DOHH2 (cell line): ENCODE data around the gene HBG2.

Experiments used
- CTCF ChIP-seq: fragments of 200-600 bp; sonication (generic); IDR thresholded peaks from one replicate; pipeline ENCODE4 v1.5.1; 2014; ENCODE audit warnings: antibody characterized with exemption, mild to moderate bottlenecking, low read depth, low read length; ENCODE audit not compliant: poor library complexity, severe bottlenecking
- EZH2phosphoT487 ChIP-seq: fragments of 200-600 bp; sonication (generic); IDR thresholded peaks from 2 replicates; pipeline ENCODE4 v1.6.1; 2017; ENCODE audit warnings: borderline replicate concordance, mild to moderate bottlenecking, antibody characterized with exemption, low read length, moderate library complexity, mixed read lengths

GRCh38 chr11:5266609-5267008 lies 12.0 kb upstream of the HBG2 start:
- TF ChIP-seq CTCF (no peak), EZH2phosphoT487 (no peak)
